CD4-positive, alpha-beta T cell treated with Interleukin-1 beta for 1 hour (primary cell): ENCODE data around the gene ASTN2.

Source experiments
- DNase-seq, 2 donors: peaks; one replicate each; pipeline ENCODE4 v3.0.0-alpha.2; 2020 to 2022

Gene ASTN2

DNA sequence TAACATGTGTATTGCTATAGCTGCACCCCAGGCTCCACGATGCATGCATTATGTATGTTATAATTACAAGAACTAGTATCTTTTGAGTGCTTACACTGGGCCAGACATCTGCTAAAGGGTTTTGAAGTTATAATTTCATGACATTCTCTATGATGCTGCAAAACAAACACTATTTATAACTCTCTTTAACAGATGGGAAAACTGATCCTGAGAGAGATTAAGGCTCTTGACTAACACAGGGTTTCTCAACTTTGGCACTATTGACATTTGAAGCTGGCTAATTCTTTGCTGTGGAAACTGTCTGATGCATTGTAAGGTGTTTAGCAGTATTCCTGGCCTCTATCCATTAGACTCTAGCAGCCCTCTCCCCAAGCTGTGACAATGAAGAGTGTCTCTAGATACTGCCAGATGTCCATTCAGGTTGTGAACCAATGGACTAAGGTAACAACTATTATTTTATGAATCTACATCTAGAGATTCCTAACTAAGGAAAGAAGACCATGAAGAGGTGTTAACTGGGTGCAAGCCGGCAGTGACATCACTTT, 258.6 kb downstream of the ASTN2 start:
- no peak for DNase-seq

DNA sequence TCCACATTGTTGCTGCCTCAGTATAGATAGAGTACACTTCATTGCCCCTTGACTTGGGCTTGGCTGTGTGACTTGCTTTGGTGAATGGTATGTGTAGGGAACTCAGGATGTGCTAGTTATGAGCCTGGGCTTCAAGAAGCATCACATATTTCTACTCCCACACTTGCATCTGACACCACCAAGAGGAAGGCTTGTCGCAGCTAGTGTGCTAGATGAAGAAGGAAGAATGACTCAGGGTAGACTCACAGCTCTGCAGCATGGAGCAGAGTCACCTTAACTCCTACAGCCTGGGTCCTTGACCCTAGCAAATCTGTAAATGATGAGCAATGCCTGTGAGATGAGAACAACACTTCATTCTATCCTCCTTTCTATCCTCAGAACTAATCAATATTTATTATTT, 261.8 kb downstream of the ASTN2 start:
- DNase-seq, result no peak

DNA sequence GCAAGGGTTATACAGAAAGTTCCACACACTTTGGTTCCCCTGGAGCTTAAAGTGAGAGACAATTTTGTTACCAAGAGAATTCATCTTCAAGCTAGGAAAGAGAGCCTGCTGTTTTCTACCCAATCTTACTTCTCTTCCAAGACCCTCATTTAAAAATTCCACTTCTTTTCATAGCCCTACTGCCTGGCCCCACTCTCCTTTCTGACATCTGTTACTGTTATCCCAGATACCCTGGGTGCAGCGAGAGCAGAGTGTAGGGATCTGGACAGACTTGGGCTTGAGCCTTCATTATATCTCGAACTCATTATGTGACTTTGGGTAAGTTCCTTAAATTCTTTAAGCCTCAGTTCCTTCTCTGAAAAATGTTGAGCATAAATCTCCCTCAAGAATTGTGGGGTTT, 263.1 kb downstream of the ASTN2 start:
- DNase-seq, result no peak

DNA sequence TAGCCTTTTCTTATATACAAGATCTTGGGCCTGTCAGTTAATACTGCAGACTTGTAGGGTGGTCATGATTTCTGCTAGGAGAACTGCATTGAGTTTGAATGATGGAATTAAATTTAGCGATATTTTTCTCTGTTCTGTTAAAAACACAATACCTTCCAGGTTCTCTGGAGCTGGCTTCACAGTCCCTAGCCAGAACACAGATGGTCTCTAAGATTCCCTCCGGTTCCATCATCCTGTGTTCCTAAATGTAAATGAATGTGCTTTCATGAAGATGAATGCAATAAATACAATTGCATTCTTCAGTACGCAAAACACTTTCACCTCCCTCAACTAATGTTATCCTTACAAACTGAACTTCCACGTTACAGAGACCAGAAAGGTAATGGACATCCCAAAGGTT, 264.9 kb downstream of the ASTN2 start:
- DNase-seq, result no peak

DNA sequence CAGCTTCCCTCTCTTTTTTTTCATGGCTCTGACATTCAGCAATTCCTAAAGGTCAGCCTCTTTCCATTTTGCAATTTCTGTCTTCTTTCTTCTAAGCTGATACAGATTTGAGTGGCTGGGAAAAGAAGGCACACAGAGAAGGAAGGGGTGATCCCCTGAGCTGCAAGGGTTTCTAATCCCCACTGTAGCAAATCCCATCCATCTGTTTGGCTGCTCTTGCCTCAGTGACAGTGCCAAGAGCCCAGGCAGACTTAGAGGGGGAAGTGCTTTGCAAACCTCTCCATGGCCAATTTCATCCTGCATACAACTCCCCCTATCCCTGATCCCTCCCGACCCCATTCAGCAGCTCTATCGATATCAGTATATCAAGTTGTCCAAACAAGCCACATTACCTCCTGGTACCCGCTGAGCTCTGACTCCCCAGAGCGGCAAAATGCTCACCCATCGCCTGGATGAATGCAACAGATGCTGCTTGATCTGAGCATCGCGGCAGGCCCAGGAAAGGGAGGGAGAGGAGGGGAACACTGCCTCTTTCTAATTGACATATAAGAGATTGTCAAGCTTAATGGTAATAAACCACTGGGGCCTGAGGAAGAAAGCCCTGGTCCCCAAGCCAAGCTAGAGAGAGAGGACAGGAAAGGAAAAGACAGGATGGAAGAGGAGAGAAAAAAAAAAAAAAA, 268.9 kb downstream of the ASTN2 start:
- DNase-seq, result no peak

DNA sequence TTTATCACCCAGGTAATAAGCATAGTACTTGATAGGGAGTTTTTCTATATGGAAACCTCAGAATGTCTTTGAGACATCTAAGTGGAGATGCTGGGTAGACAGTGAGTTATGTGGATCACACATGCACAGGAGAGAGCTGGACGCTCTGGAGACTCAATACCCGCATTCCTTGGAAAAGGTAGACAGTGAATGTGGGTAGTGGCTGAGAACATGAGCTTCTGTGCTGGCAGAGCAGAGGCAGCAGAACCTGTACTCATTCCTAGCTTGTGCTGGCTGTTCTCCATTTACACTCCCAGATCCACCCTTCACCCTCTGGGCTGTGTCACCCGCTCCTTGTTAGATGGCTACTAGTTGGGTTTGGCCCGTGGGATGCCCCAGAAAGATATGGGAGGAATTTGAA, 269.8 kb downstream of the ASTN2 start:
- DNase-seq, result no peak

DNA sequence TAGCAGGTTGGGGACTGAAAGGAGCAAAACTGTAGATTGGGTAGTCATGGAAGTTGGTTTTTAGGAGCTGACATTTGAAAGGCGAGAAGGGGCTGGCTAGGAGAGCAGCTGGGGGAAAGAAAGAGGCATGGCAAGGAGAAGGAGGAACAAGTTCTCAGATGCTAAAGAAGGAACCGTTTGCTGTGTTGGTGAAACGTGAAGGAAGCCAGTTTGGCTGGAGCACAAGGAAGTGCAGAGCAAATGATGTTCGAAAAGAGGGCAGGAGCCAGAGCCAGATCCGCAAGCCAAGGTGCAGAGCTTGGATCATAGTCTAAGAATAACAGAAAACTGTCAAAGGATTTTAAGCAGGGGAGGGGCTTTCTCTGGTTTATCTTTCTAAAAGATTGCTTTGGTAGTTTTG, 276.6 kb downstream of the ASTN2 start:
- no peak for DNase-seq

DNA sequence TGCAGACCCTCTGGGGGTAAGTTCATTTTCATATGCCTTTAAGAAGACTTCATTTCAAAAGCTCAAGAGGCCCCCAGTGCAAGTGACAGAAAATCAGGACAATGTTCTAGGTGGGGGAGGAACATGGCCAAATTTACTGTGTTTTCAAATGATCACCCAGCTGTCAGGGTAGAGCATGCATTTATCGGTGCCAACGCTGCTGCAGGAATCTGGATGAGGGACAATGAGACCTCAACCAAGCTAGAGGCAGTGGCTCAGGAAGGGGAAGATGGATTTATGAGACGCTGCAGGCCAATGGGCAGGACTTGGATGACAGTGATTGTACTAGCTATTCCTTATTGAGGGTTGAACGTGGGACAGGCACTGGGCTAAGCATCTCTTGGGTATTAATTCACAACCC, 278.4 kb downstream of the ASTN2 start:
- DNase-seq, result no peak

DNA sequence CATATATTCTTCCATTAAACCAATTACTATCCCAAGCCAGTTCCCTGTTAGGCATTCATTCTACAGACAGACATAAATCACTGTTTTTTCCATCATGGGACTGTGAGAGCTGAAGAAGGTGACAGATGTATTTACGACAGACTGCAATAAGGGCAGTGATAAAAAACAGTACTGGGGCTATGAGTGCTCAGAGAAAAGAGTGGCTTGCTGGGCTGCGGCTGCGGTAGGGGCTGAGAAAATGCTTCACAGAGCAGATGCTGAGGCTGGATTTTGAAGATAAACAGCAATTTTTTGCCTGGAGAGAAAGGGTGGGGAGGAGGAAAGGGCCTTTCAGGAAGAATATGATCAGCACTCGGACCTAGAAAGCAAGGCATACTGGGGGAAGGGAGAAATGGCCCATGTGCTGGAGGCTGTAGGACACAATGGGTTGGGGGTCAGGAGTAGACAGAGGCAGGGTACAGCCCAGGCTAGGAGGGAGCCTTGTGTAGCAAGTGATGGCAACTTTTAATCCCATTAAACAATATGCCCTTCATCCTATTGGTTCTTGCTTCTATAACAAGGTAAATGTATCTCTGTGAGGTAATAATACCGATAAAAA, 279.3 kb downstream of the ASTN2 start:
- DNase-seq, result no peak

DNA sequence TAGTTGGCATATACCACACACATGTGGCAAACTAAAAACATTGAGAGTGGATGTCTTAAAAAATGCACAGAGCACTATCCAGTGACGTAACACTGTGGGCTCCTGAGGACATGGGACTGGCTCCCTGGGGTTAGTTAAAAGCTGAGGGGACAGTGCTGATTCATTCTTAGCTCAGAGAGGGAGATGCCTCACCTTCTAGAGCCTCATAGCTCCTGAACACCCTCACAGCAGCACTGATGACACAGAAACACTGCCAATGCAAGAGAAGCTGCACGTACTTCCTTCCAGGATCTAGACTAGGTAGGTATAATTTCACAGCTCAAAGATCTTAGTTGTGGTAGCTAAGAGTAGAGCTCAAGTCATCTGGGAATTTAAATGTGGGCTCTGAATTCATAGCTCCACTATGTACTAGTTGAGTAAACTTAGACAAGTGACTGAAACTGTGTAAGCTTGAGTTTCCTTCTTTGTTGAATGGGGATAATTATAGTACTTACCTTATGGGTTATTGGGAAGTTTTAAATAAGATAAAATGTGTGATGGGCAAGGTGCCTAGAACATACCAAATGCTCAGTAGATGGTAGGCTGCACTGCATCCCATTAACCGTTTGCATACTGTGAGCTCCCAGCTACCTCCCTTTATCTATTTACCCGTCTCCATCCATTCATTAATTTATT, 279.9 kb downstream of the ASTN2 start:
- DNase-seq, result no peak

DNA sequence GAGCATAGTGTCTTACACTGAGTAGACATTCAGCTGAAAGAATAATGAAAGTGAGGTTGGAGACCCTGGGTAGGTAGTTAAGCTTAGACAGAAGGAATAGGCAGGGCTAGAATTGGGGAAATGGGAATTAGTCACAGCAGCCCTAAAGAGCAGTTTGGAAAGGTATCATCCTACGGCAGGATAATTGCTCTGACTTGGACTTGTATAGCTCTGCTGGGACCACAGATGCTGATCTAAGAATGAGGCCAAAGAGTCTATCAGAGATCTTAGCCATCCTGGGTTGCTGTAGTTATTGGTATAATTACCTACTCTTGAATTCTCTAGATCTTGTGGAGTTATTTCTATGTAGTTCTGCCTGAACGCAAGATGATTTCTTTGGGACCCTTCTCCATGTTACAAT, 288.0 kb downstream of the ASTN2 start:
- no peak for DNase-seq

DNA sequence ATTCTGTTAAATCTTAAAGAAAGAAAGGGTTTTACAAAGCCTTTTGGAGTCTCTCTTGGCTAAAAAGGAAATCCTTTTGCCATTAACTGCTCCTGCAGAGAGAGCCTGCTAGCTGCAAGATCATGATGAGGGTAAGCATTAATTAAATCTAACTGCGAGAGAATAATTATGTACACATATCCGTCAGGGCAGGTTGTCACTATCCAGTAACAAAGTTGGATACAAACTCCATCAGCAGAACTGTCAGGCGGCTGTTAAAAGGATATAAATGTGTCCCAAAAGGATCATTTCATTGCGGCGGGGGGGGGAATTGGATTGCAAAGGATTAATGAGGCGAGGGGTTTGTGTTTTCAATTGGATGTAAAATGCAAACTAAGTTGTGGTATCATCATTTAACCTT, 289.3 kb downstream of the ASTN2 start:
- no peak for DNase-seq

DNA sequence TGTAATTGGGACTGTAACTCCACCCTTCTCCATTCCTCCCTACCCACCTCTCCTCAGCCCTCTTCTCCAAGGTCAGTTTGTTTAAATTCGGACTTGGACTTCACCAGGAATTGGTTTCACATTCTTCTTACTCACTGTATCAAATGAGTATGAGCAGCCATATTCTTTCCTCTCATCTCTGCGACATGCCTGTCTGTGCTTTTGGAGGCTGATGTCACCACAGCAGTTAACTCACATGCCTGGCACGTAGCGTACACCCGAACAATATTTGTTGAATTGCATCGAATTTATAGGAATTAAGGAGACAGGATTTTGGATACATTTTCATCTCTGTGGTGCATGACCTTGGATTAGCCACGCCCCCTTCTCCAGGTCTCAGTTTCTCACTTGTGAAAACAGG, 291.1 kb downstream of the ASTN2 start:
- DNase-seq, result no peak

DNA sequence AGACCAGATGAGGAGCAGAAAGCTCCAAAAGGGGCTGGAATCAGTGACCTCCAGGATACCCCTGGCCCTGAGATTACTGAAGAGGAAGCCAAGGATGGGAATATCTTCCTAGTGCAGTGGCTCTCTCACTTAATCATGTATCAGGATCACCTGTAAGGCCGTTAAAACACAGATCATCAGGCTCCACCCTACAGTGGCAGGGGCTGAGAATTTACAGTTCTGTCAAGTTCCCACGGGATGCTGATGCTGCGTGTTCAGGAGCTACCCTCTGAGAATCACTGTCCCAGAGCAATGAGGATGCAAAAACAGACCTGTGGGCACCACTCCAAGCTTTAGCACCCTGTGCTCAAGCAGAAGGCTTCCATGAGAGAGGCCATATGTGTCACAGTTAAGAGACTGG, 291.9 kb downstream of the ASTN2 start:
- no peak for DNase-seq

DNA sequence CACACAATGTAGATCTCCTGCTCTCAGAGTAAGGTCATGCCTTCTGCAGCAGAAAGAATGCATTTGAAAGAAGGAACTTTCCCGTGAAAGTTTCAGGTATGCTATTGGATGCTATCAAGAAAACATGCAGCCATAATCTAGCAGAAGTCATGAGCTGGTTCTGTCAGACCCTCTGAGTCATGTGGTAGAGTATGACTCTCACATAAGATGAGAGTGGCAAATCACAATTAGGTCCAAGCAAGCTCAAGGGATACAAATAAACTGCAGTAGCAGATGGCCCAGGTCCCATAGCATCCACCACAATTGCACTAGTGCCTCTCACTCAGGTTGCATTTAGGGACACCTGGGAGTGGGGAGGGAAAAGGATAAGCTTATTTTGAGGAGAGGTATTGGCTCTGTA, 292.8 kb downstream of the ASTN2 start:
- no peak for DNase-seq

DNA sequence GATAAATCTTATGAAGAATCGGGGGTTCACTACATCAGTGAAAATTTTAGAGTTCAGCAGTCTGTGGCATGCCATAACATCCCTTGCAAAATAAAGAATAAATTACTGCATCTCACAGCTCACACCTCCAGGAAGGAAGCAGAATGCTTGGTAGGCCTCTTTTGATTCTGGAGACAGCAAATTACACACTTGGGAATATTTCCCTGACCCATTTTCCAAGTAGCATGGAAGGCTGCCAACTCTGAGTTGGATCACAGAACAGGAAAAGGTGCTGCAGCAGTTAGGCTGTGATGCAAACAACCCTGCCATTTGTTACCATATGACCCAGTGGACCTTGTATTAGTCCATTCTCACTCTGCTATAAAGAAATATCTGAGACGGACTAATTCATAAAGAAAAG, 293.5 kb downstream of the ASTN2 start:
- no peak for DNase-seq

DNA sequence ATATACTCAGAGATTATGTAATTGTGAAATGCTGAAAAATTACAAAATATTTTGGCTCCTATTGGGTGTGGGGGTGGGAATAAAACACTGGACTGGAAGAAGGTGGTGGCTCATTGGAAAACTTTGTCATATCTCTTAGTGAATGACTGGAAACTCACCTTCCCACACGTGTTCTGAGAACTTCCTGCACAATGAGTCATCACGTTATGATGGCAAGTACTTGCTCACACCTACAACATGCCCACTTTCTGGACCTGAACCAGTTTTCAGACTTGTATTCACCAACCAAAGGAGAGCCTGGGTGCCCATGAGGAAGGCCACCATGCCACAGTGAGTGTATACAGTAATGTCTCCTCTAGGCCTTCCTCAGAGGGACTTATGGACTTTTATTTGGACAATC, 294.8 kb downstream of the ASTN2 start:
- DNase-seq, result no peak

DNA sequence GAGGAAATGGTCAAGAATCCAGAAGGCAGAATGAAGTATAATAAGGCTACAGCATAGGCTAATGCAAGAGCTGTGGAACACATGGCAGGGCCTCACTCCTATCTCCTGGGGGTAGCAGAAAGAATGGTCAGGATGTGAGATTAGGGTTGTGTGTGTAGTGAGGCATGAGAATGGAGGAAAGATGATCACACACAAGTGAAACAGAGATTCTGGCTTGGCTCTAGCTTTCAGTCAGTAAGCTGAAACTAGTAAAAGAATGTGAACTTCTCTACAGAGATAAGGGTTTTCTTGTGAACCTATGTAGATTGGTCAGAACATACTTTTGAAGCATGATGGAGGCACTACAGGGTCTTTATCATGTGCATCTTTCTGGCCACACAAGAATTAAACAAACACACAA, 298.8 kb downstream of the ASTN2 start:
- DNase-seq, result no peak

DNA sequence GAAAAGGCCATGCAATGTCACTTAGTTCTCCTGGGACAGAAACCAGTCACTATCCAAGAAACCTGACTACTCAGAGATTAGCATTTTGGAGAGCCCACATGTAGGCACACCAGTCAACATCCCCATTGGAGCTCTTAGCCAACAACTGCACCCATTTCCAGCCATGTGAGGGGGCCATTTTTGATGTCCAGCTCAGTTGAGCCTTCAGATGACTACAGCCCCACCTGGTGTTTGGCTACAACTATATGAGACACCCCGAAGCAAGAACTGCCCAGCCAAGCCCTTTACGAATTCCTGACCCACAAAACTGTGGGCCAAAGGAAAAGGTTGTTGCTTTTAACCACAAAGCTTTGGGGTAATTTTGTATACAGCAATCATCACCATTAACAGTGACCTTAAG, 300.1 kb downstream of the ASTN2 start:
- DNase-seq, result no peak

DNA sequence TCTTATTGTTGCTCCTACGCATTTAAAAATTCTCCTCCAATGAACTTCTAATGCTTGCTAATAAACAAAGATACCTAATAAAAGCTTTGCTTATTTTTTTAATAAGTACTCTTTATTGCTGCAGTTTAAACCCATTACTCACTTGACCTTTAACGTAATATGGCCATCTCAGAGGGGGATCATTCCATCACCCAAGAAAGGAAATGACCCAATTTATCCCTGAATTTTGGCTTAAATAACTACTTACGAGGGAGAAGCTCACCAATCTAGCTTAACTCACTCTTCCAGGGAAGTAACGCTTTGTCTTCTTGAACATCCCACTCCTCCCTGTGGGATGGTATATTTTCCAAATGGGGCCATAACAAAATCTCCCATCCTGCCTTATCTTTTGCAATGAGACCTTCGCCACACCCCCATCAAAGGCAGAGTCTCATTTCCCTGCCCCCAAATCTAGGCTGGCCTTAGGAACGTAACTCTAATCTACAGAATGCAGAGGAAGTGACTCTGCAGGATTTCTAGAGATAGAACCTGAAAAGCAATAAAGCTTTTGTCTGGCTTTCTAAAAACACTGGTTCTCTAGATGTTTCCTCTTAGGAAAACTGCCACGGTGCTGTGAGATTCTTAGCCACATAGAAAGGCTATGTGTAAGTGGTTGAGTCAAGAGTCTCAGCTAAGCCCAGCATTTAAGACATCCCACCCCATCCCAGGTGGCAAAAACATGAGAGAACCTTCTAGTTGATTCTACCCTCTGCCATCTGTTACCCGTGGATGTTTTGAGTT, 310.0 kb downstream of the ASTN2 start:
- DNase-seq, result no peak

DNA sequence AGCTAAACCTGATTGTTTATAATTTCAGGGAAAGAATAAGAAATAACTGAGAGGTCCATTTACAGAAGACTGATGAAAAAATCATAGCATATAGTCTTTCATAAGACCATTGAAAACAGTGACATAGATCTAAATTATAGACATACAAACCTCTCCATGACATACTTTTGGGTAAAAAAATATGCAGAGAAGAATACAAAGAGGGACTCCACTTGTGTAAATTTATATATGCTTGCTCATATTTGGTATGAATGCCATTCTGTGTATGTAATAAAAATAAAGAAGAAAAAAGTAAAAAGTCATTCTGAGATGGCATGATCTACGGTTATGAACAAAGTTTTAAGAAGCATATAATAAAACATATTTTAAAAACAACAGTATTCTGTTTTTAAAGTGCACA, 310.7 kb downstream of the ASTN2 start:
- no peak for DNase-seq

DNA sequence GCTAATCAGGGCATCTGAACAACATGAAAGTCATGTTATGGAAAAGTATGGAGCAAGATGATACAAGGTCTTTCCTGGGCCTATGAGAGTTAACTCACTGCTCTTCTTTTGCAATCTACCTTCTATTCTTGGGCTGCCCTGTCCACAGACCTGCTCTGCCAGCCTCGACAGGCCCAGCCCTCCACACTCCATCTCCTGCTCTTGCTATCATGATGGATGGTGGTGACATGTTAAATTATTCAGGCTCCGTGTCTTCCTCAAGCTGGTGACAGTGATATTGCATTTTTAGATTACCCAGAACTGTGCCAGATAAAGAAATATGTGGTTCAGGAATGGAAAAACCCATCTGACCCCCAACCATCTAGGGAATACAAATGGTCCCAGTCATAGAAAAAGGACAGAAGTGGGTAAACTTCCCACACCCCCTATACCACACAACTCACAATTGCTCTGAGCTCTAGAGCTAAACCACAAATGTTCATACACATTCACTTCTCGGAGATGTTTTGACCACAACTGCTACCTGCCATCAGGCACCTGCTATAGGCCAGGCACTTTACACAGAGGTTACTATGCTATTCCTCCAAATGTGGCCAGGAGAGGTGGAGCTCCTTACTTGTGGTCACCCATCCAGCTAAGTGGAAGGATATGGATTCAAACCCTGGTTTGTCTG, 311.3 kb downstream of the ASTN2 start:
- no peak for DNase-seq

DNA sequence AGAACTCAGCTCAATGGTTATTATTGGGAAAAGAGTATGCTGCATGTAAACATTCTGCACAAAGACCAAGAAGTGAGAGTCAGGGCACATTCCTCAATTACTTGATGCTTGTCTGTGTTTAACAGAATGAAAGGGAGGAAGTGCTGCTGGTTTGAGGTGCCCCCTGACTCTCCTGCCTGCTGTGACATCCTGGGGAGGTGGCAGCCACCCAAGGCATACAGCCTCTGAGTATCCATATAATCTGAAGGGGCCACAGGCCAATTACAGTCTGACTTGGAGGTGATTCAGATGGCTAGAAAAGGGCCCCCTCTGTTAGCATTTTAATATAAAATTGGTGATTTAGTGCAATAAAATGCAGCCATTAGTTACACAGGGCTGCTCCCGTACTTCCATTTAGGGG, 313.8 kb downstream of the ASTN2 start:
- DNase-seq, result no peak
